HCT116 (cell line): ENCODE results near the gene POU6F1.

Experiments
- CTCF ChIP-seq, 3 experiments: fragments of 200-600 bp in 1 of 3; sonication (generic) in 1 of 3; IDR thresholded peaks in 2 of 3; conservative IDR thresholded peaks in 1 of 3; 2 replicates each; pipeline ENCODE4 v1.5.1; 2012 to 2017; ENCODE audit warnings: low read depth in 2 of 3, low read length in 2 of 3, antibody characterized with exemption in 1 of 3, borderline replicate concordance in 1 of 3, control low read depth in 1 of 3, mild to moderate bottlenecking in 1 of 3, mixed read lengths in 1 of 3, mixed run types in 1 of 3, moderate library complexity in 1 of 3; ENCODE audit not compliant: insufficient read depth in 1 of 3
- EZH2 ChIP-seq: fragments of 200-600 bp; sonication (generic); IDR thresholded peaks from 2 replicates; pipeline ENCODE4 v1.6.1; 2017; ENCODE audit warnings: antibody characterized with exemption, mixed run types
- MAX ChIP-seq: IDR thresholded peaks from 2 replicates; pipeline ENCODE4 v1.6.1; 2012
- POLR2A ChIP-seq: IDR thresholded peaks from 2 replicates; pipeline ENCODE4 v1.7.0; 2011; ENCODE audit warnings: borderline replicate concordance; ENCODE audit not compliant: insufficient read depth, insufficient read length; ENCODE audit errors: extremely low read depth

GRCh38 chr12:51156245-51156765, 61.6 kb downstream of the POU6F1 start:
- TF ChIP-seq POLR2A (no peak), MAX (no peak), CTCF (IDR thresholded peaks at IDR 0.05 in 2 of 3, conservative IDR thresholded peaks at IDR 0.05 in 1 of 3; ENCODE audit: borderline replicate concordance in 1 of 3, insufficient read depth in 1 of 3, low read depth in 2 of 3, low read length in 2 of 3) (no peak), EZH2 (no peak)
